Nucleus accumbens (tissue), 56 donors: ENCODE results near the gene STARD7.
A peak's percentile ranks its signal among the peaks of the same experiment; 100 is the strongest.
"Not testable (repeated sequence)": the region's sequence is repeated elsewhere in the genome, so short reads cannot be mapped to it uniquely, and the experiment has no call there.

Experiments used
- DNase-seq, 56 donors: peaks; one replicate each; lab custom pipeline; 2025; lab: John Stamatoyannopoulos, UW

Gene STARD7

GRCh38 chr2:96150791-96151594, 57.6 kb downstream of the STARD7 start:
- no peak for DNase-seq

GRCh38 chr2:96150007-96150640, 58.5 kb downstream of the STARD7 start:
- no peak for DNase-seq

GRCh38 chr2:96148410-96149217, 60.0 kb downstream of the STARD7 start:
- DNase-seq, result peak in 35 of 56 donors; percentile 10 to 83 (median 47)

- no peak for DNase-seq
These were observed 60.9 kb downstream of the STARD7 start for GRCh38 chr2:96147593-96148201.

- DNase-seq, result no peak
These were observed 61.6 kb downstream of the STARD7 start for GRCh38 chr2:96146881-96147592.

GRCh38 chr2:96146153-96146880, 62.3 kb downstream of the STARD7 start:
- peak in 18 of 56 donors; percentile 13 to 60 (median 30) for DNase-seq

GRCh38 chr2:96145848-96146152, 62.8 kb downstream of the STARD7 start:
- DNase-seq, result no peak

- DNase-seq, result peak in 41 of 56 donors; percentile 24 to 81 (median 55)
These were observed 63.4 kb downstream of the STARD7 start, which contains the start of gene DUSP2 for GRCh38 chr2:96145036-96145847. DUSP2 (minus strand) TSS chr2:96145440; CDS start chr2:96145354, 86 bp downstream.

- DNase-seq, result peak in 1 of 56 donors; percentile 57
These were observed 64.1 kb downstream of the STARD7 start for GRCh38 chr2:96144481-96145035.

GRCh38 chr2:96143848-96144480, 64.7 kb downstream of the STARD7 start:
- DNase-seq, result no peak

- DNase-seq, result no peak
These were observed 65.3 kb downstream of the STARD7 start for GRCh38 chr2:96143231-96143847.

- no peak for DNase-seq
These were observed 66.2 kb downstream of the STARD7 start for GRCh38 chr2:96142217-96143113.

GRCh38 chr2:96141624-96141967, 67.0 kb downstream of the STARD7 start:
- not testable (repeated sequence) for DNase-seq

- no peak for DNase-seq
These were observed 67.5 kb downstream of the STARD7 start for GRCh38 chr2:96140941-96141623.

GRCh38 chr2:96139181-96139758, 69.4 kb downstream of the STARD7 start:
- DNase-seq, result no peak
